GM18951 (cell line): Measurements from ENCODE around the gene PARD3.

ENCODE experiments used
- POLR2A ChIP-seq: IDR thresholded peaks from 4 replicates; pipeline ENCODE4 v1.6.1; 2011; ENCODE audit warnings: mild to moderate bottlenecking; ENCODE audit not compliant: insufficient read length, insufficient read depth; ENCODE audit errors: extremely low read depth
- in situ Hi-C: fragments of 300-500 bp; cut with MboI; formaldehyde crosslinking; loops from one replicate; pipeline ENCODE4 v1.12.0; 2022; ENCODE audit warnings: low sequenced_read_pairs, mixed read lengths, inconsistent platforms; ENCODE audit not compliant: unreplicated experiment

PARD3 gene

GRCh38 chr10:34063592-34063991 is 751.5 kb downstream of the PARD3 start:
- no peak for TF ChIP-seq POLR2A
- in situ Hi-C loops = no loop called here

DNA sequence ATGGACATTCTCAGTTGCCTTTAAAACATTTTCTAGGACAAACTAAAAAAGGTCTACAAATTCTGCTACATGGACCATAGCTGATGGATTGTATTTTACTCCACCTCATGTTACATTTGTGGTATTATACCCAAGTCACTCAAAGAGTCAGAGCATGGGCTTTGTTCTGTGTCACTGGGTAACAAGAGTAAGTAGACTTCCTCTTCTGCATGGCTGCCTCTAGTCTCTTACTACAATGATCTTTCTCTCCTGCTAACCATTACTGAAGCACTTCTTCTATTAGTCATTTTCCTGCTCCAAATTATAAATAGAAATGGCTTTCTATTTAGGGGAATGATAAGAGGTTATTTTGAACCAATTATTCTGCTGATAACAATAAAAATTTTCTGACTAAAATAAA is 753.3 kb downstream of the PARD3 start:
- TF ChIP-seq POLR2A = no peak
- in situ Hi-C loops = no loop called here
